HG02943 (cell line): Measurements from ENCODE around the gene INTS11.
"Not testable (repeated sequence)": the region's sequence is repeated elsewhere in the genome, so short reads cannot be mapped to it uniquely, and the experiment has no call there.

Experiments
- ATAC-seq: cut with Tn5 transposase; IDR thresholded peaks from one replicate; pipeline ENCODE4 v1.9.1; 2021; ENCODE audit warnings: mild to moderate bottlenecking, low read depth, moderate library complexity; ENCODE audit not compliant: unreplicated experiment

INTS11 gene

DNA sequence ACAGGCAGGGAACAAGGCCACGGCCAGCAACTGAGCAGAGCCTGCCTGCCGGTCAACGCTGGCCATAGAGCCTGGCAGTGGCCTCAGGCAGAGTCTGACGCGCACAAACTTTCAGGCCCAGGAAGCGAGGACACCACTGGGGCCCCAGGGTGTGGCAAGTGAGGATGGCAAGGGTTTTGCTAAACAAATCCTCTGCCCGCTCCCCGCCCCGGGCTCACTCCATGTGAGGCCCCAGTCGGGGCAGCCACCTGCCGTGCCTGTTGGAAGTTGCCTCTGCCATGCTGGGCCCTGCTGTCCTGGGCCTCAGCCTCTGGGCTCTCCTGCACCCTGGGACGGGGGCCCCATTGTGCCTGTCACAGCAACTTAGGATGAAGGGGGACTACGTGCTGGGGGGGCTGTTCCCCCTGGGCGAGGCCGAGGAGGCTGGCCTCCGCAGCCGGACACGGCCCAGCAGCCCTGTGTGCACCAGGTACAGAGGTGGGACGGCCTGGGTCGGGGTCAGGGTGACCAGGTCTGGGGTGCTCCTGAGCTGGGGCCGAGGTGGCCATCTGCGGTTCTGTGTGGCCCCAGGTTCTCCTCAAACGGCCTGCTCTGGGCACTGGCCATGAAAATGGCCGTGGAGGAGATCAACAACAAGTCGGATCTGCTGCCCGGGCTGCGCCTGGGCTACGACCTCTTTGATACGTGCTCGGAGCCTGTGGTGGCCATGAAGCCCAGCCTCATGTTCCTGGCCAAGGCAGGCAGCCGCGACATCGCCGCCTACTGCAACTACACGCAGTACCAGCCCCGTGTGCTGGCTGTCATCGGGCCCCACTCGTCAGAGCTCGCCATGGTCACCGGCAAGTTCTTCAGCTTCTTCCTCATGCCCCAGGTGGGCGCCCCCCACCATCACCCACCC, 6.9 kb upstream of the INTS11 start, which contains the start of gene TAS1R3:
TAS1R3 (plus strand) TSS at position 213 of the 898 bp plus-strand sequence; CDS start at position 279, 66 bp downstream.
- ATAC-seq: no peak

DNA sequence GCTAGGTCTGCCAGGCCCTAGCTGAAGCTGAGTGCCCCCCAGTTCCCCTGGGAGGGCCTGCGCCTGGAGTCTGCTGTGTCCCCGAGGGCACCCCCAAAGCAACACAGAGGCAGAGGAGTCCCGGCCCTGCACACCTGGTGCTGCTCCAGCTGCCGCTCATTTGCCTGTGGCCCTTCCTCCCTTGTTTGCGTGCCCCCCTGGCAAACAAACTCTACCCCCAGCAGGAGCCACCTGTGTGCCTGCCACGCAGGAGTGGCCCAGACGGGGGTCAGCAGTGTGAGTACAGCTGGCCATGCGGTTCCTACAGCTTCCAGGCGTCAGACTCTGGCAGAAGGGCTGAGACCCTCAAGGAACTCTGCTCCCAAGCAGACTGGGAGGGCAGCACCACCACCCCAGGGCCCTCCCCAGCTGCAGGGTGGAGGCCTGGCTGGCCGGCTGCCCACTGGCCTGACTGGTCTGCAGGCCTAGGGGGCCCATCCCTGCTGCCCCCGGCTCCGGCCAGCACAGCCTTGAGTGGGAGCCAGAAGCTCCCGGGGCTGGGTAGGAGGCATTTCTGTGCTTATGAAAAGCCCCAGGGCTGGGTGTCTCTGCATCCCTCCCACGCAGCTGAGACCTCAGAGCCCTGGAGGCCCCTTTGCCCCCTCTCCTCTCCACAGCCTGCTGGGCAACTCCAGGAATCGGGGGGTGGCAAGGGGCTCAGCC, 6.1 kb upstream of the INTS11 start:
- ATAC-seq: no peak

DNA sequence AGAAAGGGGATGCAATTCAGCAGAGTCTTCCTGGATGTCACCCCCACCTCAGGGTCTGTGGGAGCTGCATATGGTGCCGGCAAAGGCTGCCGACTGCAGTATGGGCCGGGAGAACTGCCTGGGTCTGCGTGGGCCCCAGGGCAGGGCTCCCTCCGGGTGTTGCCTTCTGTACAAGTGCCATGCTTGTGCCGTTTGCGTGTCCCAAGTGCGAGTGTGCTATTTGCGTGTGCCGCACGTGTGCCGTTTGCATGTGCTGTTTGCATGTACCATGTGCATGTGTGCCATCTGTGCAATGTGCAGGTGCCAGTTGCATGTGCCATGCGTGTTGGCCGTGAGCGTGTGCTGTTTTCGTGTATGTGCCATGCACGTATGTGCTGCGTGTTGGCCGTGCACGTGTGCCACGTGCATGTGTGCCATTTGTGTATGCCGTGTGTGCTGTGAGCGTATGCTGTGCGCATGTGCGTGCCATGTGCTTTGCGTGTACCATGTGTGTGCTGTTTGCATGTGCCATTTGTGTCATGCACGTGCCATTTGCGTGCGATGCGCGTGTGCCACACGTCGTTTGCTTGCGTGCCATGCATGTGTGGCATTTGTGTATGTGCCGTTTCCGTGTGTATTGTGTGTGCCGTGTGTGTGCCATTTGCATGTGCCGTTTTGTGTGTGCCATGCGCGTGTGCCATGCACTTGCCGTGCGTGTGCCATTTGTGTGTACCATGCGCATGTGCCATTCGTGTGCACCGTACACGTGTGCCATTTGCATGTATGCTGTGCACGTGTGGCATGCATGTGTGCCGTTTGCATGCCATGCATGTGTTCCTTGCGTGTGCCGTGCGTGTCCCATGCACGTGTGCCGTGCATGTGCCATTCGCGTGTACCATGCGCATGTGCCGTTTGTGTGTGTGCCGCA, 5.1 kb upstream of the INTS11 start:
- no peak for ATAC-seq

DNA sequence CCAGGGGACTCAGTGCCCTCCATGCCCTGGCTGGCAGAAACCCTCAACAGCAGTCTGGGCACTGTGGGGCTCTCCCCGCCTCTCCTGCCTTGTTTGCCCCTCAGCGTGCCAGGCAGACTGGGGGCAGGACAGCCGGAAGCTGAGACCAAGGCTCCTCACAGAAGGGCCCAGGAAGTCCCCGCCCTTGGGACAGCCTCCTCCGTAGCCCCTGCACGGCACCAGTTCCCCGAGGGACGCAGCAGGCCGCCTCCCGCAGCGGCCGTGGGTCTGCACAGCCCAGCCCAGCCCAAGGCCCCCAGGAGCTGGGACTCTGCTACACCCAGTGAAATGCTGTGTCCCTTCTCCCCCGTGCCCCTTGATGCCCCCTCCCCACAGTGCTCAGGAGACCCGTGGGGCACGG, 3.8 kb upstream of the INTS11 start:
- no peak for ATAC-seq

DNA sequence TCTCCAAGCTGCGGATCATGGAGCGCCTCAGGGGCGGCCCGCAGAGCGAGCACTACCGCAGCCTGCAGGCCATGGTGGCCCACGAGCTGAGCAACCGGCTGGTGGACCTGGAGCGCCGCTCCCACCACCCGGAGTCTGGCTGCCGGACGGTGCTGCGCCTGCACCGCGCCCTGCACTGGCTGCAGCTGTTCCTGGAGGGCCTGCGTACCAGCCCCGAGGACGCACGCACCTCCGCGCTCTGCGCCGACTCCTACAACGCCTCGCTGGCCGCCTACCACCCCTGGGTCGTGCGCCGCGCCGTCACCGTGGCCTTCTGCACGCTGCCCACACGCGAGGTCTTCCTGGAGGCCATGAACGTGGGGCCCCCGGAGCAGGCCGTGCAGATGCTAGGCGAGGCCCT, 2.8 kb upstream of the INTS11 start:
- ATAC-seq: no peak

DNA sequence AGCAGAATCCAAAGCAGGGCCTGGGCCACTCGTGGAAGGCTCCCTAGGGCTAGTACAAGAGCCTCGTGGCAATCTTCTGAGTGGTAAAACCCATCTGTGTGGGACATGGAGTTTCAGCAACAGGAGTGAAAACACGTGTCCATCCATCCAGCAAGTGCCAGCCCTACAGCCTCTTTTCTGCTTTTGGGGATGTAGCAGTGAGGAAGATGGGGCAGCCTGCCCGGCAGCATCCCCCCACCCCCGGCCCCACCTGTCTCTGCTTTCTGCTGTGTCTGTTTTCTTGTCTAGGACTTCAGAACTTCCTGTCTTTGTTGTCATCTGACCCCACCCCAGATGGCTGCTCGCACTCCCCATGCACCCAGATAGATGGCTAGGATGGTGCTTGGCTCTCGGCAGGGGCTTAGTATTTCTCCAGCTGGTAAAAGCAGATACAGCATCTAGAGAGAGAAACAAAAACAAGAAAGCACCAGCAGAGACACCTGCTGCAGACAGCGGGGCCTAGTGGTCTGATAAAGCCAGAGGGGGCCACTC, 1.7 kb upstream of the INTS11 start:
- ATAC-seq: no peak

DNA sequence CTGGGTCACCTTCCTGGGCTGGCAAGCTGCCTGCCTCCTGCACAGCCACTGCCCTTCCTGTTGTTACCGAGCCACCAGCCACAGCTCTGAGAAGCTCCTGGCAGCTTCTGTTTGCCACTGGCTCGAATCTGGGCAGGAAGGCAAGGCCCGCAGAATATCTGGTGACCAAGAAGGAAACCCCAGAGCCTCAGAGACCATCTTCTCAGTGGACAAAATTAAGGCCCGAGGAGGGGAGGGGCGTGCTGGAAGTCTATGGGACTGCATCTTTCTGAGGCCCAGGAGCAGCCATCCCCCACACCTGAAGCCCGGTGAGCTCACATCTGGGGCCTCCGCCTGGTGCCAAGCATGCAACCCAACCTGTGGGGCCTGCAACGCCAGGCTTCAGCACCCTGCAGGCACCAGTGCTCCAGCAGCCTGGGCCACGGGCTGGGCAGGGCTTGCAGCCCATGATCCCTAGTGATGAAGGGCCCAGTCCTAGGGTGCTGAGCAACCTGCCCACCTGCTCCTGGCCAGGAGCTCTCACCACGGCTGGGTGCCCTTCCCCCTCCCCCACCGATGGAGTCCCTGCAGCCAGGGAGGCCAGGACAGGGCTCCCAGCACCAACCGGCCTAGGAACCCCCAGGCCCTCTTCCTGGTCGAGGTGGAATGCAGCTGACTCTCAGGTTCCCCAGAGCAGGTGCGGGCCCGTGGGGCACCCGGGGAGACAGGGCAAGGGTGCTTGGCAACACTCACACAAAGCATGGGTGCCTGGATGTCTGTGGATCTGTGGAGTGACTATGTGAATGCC, 1.0 kb upstream of the INTS11 start:
- no peak for ATAC-seq

DNA sequence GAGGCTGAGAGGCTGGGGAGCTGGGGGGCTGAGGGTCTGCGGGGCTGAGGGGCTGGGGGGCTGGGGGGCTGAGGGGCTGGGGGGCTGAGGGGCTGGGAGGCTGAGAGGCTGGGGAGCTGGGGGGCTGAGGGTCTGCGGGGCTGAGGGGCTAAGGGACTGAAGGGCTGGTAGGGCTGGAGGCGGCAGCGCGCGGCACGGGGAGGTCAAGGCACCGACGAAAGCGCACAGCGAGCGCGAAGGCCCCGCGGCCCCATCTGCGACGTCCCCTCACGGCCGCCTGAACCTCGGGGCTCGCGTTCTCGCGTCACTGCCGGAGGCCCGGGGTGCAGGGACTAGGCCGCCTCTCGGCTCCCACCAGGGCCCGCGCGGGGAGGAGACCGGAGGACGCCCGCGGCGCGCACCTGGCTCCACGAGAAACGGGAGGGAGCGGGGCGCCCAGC, 356 bp downstream of the INTS11 start:
- ATAC-seq: peak; percentile 24

DNA sequence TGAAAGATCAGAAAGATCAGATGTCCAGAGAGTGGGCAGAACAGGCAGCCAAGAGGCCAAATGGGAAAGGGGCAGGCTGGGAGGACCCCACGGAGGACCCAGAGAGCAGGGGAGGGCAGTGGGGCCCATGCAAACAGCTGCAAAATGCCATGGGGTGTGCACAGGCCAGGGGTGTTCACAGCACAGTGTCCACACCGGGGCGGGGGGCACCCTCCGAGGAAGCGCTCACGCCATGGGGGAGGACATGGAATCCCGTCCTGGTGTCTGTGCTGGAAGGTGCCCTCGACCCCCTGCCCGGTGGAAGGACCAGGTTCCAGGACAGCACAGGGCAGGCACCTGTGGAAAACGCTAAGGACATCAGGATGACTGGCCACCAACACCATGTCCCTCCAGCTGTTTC, 1.5 kb downstream of the INTS11 start:
- ATAC-seq: no peak

DNA sequence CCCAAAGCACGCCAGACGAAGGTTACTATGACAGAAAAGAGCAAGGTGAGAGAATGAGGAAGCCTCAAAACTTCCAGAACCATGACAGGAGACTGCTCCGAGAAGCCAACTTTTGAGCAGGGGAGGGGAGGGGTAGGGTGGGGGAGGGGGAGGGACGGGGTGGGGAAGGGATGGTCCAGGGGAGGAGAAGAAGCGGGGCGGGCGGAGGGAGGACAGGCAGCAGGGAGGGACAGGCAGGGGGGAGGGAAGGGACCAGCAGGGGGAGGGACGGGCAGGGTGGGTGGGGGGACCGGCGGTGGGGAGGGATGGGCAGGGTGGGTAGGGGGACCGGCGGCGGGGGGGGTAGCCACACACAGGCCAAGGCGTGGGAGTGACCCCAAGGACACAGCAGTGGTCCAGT, 2.0 kb downstream of the INTS11 start:
- no peak for ATAC-seq

DNA sequence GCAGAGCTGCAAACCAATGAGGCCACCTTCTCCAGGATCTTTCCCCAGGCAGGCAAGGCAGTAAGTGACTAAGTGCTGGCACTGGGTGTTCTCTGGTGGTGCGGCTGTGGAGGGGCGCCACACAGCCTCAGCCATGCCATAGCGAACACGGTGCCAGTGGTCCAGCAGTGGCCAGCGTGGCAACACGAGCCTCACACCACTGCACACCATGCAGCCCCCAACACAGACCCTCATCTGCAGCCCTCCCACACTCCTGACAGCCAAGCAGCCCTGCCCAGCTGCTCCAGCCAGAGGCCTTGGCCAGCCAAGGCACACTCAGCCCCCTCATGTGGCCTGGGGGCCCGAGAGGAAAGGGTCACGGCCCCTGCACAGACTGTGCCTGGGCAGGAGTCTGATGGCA, 3.0 kb downstream of the INTS11 start:
- no peak for ATAC-seq

DNA sequence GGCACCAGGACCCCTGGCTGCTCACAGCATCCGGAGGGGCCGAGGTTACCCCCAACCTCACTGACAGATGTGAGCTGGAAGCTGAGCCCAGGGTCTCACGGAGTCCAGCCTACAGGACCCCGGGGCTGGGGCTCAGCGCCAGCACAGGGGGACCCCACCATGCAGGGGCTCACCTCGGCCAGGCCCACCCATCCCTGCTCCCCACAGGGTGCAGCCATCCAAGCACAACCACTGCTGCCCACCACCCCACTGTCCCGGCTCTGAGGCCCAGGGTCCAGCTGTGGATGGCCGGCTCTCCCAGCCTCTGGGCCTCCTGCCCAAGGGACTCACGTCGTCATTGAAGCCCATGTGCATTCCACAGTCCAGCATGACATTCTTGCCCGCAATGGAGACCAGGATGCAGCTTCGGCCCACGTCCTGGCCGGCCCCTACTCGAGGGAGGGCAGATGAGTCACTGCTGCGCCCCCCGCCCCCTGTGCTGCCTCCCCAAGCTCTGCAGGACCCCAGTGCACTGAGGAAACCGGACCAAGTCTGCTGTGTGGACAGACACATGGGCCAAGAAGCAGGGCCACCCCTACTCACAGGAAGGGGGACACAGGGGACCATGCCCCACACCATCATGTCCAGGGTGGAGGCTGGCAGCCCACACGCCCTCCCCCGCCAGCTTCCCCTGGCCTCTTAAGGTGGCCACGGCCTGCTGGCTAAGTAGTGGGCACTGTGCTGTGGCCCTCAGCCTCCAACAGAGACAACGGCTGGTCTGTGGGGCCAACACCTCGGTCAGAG, 3.6 kb downstream of the INTS11 start:
- no peak for ATAC-seq

DNA sequence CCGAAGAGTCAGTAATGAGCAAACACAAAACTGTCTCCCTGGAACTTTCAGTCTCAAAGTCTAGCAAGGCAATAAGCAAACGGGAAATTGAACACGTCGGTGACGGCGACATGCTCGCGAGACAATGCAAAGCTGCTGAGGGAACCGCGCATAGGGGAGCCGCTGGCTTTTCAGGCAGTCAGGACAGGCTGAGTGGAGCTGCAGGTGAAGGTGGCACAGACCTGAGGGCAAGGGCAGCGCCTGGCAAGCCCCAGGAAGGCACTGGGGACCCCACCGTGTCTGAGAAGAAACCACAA, 4.9 kb downstream of the INTS11 start:
- no peak for ATAC-seq

DNA sequence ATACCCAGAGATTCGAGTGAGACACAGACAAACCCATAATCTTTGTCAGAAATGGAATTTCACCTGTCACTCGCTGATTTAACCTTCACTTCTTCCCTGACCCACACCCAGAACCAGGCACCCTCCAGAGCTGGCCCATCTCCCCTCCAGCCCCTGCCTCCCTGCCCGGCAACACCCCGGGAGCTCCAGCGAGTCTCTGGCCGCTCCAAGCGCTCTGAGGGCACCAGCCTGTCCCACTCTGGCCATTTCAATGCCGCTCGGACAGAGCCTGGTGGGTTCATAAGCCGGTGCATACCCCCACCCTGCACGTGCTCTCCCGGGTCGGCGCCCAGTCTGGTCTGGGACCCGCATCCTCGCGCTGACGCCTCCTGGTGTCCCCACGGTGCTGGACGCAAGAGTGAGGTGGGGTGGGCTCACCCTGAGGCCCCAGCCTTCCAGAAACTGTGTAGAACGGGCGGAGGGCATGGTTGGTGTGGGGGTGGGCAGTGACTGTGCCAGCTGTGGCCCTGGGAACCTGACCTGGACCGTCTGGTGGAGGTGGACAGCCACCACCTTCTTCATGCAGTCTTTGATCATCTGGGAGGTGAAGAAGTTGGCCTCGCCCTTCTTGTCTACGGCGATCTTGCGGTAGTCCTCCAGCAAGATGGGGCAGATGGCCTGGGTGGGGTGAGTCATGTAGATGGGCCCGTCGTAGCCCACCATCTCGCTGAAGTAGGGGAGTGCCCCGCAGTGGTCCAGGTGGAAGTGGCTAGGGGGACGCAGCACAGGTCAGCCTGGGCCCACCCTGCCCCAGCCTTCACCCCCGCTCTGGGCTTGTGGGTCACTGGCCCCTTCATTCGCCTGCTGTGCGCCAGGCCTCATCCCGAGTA, 5.4 kb downstream of the INTS11 start:
- no peak for ATAC-seq

DNA sequence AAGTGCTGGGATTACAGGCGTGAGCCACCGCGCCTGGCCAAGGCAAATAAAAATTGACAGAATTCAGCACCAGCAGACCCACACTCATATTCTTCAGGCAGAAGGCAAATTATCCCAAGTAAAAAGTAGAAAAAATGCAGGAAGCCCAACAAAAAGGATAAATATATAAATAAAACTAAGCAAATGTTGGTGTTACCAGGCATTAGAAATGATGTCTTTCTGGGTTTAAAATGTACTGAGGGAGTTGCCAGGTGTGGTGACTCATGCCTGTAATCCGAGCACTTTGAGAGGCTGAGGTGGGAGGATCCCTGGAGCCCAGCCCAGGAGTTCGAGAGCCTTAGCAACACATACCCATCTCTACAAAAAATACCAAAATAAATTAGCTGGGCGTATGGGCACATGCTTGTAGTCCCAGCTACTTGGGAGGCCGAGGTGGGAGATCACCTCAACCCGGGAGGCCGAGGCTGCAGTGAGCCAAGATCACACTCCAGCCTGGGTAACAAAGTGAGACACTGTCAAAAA, 6.3 kb downstream of the INTS11 start:
- no peak for ATAC-seq

DNA sequence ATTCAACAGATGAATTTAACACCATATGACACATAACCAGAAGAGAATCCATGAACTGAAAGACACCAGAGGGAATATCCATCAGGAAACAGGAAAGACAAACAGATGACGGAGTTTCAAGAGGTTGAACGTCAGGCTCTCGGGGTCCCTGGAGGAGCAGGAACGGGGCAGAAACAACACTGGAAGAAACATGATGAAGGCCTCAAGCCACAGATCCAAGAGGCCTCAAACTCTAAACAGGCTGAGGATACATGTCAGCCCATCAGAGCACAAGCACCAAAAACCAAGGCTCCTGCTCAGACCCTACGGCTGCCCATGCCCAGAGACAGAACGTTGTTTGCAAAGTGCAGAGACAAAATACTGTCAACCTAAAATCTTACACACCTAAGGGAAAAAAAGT, 7.0 kb downstream of the INTS11 start:
- ATAC-seq: no peak

DNA sequence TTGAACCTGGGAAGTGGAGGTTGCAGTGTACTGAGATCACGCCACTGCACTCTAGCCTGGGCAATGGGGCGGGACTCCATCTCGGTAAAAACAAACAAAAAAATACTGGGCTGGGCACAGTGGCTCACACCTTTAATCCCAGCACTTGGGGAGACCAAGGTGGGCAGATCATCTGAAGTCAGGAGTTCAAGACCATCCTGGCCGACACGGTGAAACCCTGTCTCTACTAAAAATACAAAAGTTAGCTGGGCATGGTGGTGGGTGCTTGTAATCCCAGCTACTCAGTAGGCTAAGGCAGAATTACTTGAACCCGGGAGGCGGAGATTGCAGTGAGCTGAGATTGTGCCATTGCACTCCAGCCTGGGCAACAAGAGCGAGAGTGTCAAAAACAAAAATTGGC, 8.3 kb downstream of the INTS11 start:
- not testable (repeated sequence) for ATAC-seq

DNA sequence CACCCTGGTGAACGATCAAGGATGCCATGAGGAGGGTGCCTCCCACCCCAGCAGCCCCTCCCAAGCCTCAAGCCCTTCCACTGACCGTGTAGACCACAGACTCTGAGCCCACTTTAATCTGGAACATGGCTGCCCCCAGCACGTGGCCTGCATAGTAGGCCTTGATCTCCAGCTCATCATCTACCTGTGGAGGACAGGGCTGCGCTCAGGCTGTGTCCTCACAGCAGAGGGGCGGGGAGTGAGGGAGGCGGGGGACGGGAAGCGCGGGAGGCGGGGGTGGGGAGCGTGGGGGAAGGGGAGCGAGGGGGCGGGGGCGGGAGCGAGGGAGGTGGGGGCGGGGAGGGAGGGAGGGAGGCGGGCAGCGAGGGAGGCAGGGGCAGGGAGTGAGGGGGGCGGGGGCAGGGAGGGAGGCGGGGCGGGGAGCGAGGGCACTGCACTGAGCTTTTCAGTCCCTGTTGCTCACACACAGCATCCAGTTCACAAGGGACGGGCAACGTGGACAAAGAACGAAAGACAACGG, 9.0 kb downstream of the INTS11 start:
- no peak for ATAC-seq
